Keratinocyte (primary cell): ENCODE measurements around the gene RASAL2. TPM values are rescaled to one million over a fixed set of nuclear protein-coding genes. Genes with fewer than 3 reads are reported as not detected.
A peak's percentile ranks its signal among the peaks of the same experiment; 100 is the strongest.

ENCODE experiments used
- DNase-seq: peaks from one replicate; pipeline ENCODE4 v3.0.0-alpha.2; 2011; ENCODE audit warnings: low read depth, missing footprints, low spot score
- FAIRE-seq: peaks from 2 replicates; lab custom pipeline; 2011; peaks lifted over from hg19 to GRCh38; lab: Jason Lieb, UNC
- H2AFZ ChIP-seq: 2 replicates; pipeline ENCODE4 v1.6.0; 2012; ENCODE audit warnings: low read length, control low read depth, inconsistent platforms; ENCODE audit not compliant: control insufficient read depth
- H3K27ac ChIP-seq: 2 replicates; pipeline ENCODE4 v1.5.1; 2011; ENCODE audit warnings: low read length; ENCODE audit not compliant: control insufficient read depth, insufficient read depth
- H3K27me3 ChIP-seq: 3 replicates; pipeline ENCODE4 v1.6.0; 2011; ENCODE audit warnings: low read length; ENCODE audit not compliant: control insufficient read depth, insufficient read depth; ENCODE audit errors: extremely low read depth
- H3K36me3 ChIP-seq, 2 experiments: 2 replicates in 1 of 2; 3 replicates in 1 of 2; pipeline ENCODE4 v1.5.1; 2011; ENCODE audit warnings: low read length in 2 of 2, mild to moderate bottlenecking in 1 of 2; ENCODE audit not compliant: control insufficient read depth in 2 of 2, insufficient read depth in 2 of 2; ENCODE audit errors: extremely low read depth in 1 of 2
- H3K4me1 ChIP-seq: 3 replicates; pipeline ENCODE4 v1.5.1; 2011; ENCODE audit warnings: low read length; ENCODE audit not compliant: control insufficient read depth, insufficient read depth; ENCODE audit errors: extremely low read depth
- H3K4me2 ChIP-seq: 3 replicates; pipeline ENCODE4 v1.6.0; 2011; ENCODE audit warnings: low read depth, low read length; ENCODE audit not compliant: control insufficient read depth, insufficient read depth; ENCODE audit errors: extremely low read depth
- H3K4me3 ChIP-seq, 3 experiments: fragments of 200-600 bp in 1 of 3; sonication (generic) in 1 of 3; 2 replicates in 2 of 3; 3 replicates in 1 of 3; pipeline ENCODE4 v1.5.1; 2011 to 2016; ENCODE audit warnings: low read length in 3 of 3, mild to moderate bottlenecking in 3 of 3, control low read depth in 2 of 3, inconsistent platforms in 1 of 3, low read depth in 1 of 3, mixed read lengths in 1 of 3, mixed run types in 1 of 3, moderate library complexity in 1 of 3; ENCODE audit not compliant: control insufficient read depth in 2 of 3, insufficient read depth in 2 of 3; ENCODE audit errors: extremely low read depth in 1 of 3
- H3K79me2 ChIP-seq: 2 replicates; pipeline ENCODE4 v1.6.0; 2012; ENCODE audit warnings: low read length; ENCODE audit not compliant: control insufficient read depth, insufficient read depth
- H3K9ac ChIP-seq: 3 replicates; pipeline ENCODE4 v1.6.0; 2011; ENCODE audit warnings: low read length; ENCODE audit not compliant: control insufficient read depth, insufficient read depth; ENCODE audit errors: extremely low read depth
- H3K9me1 ChIP-seq: 3 replicates; pipeline ENCODE4 v1.6.0; 2011; ENCODE audit warnings: low read length; ENCODE audit not compliant: control insufficient read depth, insufficient read depth; ENCODE audit errors: extremely low read depth
- H3K9me3 ChIP-seq: 2 replicates; pipeline ENCODE4 v1.5.1; 2012; ENCODE audit warnings: low read depth, low read length; ENCODE audit not compliant: control insufficient read depth
- H4K20me1 ChIP-seq: 3 replicates; pipeline ENCODE4 v1.6.0; 2011; ENCODE audit warnings: low read length; ENCODE audit not compliant: control insufficient read depth, insufficient read depth; ENCODE audit errors: extremely low read depth
- CTCF ChIP-seq, 3 experiments: IDR thresholded peaks in 1 of 3; conservative IDR thresholded peaks in 1 of 3; optimal IDR thresholded peaks in 1 of 3; 2 replicates in 2 of 3; 3 replicates in 1 of 3; pipeline versions ENCODE3 to v1.5.1; 2011; ENCODE audit warnings: low read length in 3 of 3, mild to moderate bottlenecking in 3 of 3, moderate library complexity in 2 of 3, control low read depth in 1 of 3, inconsistent platforms in 1 of 3; ENCODE audit not compliant: insufficient read depth in 2 of 3; ENCODE audit errors: extremely low read depth in 1 of 3
- EZH2 ChIP-seq: IDR thresholded peaks from one replicate; pipeline ENCODE4 v1.6.1; 2012; ENCODE audit warnings: inconsistent platforms, mild to moderate bottlenecking, low read length, moderate library complexity
- dilution Hi-C: fragments of 300-500 bp; cut with MboI; formaldehyde crosslinking; loops from one replicate; pipeline ENCODE4 v1.7.0; 2020; ENCODE audit warnings: low sequenced_read_pairs; ENCODE audit not compliant: extremely low pct_ligation_motif_present
- polyA plus RNA-seq, 5 experiments: library from polyadenylated mRNA; depleted of rRNA in 3 of 5; stranded (reverse) in 3 of 5; stranded (forward) in 1 of 5; unstranded in 1 of 5; fragments of >200 nt; gene quantifications; 1 replicate in 1 of 5; 2 replicates in 3 of 5; 3 replicates in 1 of 5; pipeline versions ENCODE4 v1.2.1 to v1.2.3, GENCODE V29; 2011 to 2012; ENCODE audit warnings: missing spikeins in 2 of 5, low read depth in 1 of 5, low replicate concordance in 1 of 5

RASAL2 gene
- polyA plus RNA-seq, 1 donor (not counting 4 experiments of a cell fraction or from before 2014, with no cell fraction given), result 27.2 TPM

GRCh38 chr1:178434360-178434759 is 340.5 kb downstream of the RASAL2 start:
- Histone ChIP-seq H3K9ac (no peak overlapping the region), H3K4me1 (peaks cover 25% of the 10 kb centered on the region), H3K27ac (no peak overlapping the region), H3K79me2 (no peaks in the 10 kb centered on the region), H3K9me3 (no peaks in the 10 kb centered on the region), H4K20me1 (no peaks in the 10 kb centered on the region), H3K36me3 (no peaks in the 10 kb centered on the region), H3K27me3 (no peaks in the 10 kb centered on the region), H3K4me3 (no peak overlapping the region), H3K4me2 (peak overlapping the region; percentile 17), H3K9me1 (no peaks in the 10 kb centered on the region), H2AFZ (no peak overlapping the region)
- dilution Hi-C loops, result no loop called here
- FAIRE-seq, result peak; percentile 69
- peak; percentile 9 for DNase-seq
- no peak for TF ChIP-seq CTCF (optimal IDR thresholded peaks at IDR 0.05 in 1 of 3, IDR thresholded peaks at IDR 0.05 in 1 of 3, conservative IDR thresholded peaks at IDR 0.05 in 1 of 3; ENCODE audit: extremely low read depth in 1 of 3, insufficient read depth in 2 of 3, low read length in 3 of 3)

GRCh38 chr1:178434899-178435435 is 341.1 kb downstream of the RASAL2 start:
- no peak for TF ChIP-seq CTCF (optimal IDR thresholded peaks at IDR 0.05 in 1 of 3, IDR thresholded peaks at IDR 0.05 in 1 of 3, conservative IDR thresholded peaks at IDR 0.05 in 1 of 3; ENCODE audit: extremely low read depth in 1 of 3, insufficient read depth in 2 of 3, low read length in 3 of 3)
- no peak for TF ChIP-seq EZH2
- Histone ChIP-seq H3K9ac (no peak overlapping the region), H3K27me3 (no peaks in the 10 kb centered on the region), H3K36me3 (no peaks in the 10 kb centered on the region), H3K4me1 (peaks cover 25% of the 10 kb centered on the region), H3K4me3 (no peak overlapping the region), H2AFZ (no peak overlapping the region), H3K9me3 (no peaks in the 10 kb centered on the region), H3K27ac (no peak overlapping the region), H3K79me2 (no peaks in the 10 kb centered on the region), H3K4me2 (peak overlapping the region; percentile 17), H3K9me1 (no peaks in the 10 kb centered on the region), H4K20me1 (no peaks in the 10 kb centered on the region)
- DNase-seq, result no peak
- FAIRE-seq, result peak; percentile 68
- dilution Hi-C loops, result no loop called here
